Measurements from ENCODE around the gene EPHA3. TPM values are rescaled to one million over a fixed set of nuclear protein-coding genes. Genes with fewer than 3 reads are reported as not detected.

EPHA3 gene
- total and polyA plus RNA-seq, 2 of the 4 experiments (the other 2 are of a cell fraction): 0.10 to 0.18 TPM

- no peak overlapping the region for H2AFZ ChIP-seq (replicated peaks; ENCODE audit: low read length, poor library complexity)
- H2AK5ac ChIP-seq (ENCODE audit: low read depth, low read length): no peak overlapping the region
- ChIA-PET POLR2A (ENCODE audit: unreplicated experiment) (no interaction called here), CTCF (no interaction called here)
- H3K4ac ChIP-seq (ENCODE audit: low read depth, low read length): no peak overlapping the region
- no peaks in the 10 kb centered on the region for H3K36me3 ChIP-seq (ENCODE audit: control insufficient read depth, insufficient read depth, low read length)
- no TSS peak for BruUV-seq (replicated peaks)
- H3K4me2 ChIP-seq (ENCODE audit: low read depth, low read length): no peak overlapping the region
- in situ Hi-C loops (cut with MboI; ENCODE audit: low sequenced_read_pairs): no loop called here
- H4K5ac ChIP-seq (ENCODE audit: low read depth, low read length): no peak overlapping the region
- no peak overlapping the region for H3K4me3 ChIP-seq (ENCODE audit: insufficient read depth, low read depth, low read length)
- no peaks in the 10 kb centered on the region for H3K79me1 ChIP-seq (ENCODE audit: low read depth in 1 of 2, low read length in 2 of 2)
- no peak overlapping the region for H2BK120ac ChIP-seq (ENCODE audit: low read depth, low read length)
- no peaks in the 10 kb centered on the region for H3K4me1 ChIP-seq (ENCODE audit: control insufficient read depth, insufficient read depth, low read length)
- WGBS, 2 experiments (ENCODE audit: extremely low coverage in 2 of 2, insufficient read length in 1 of 2): no CpG with 5 or more reads among the region's 4 CpGs
- TF ChIP-seq POLR2A (IDR thresholded peaks at IDR 0.05; ENCODE audit: low read depth, low read length) (no peak), SMC3 (IDR thresholded peaks at IDR 0.05; ENCODE audit: low read depth, low read length) (no peak), MXI1 (IDR thresholded peaks at IDR 0.05; ENCODE audit: borderline replicate concordance, low read depth, low read length) (no peak), USF2 (IDR thresholded peaks at IDR 0.05; ENCODE audit: low read depth, low read length) (no peak), CEBPB (IDR thresholded peaks at IDR 0.05; ENCODE audit: low read depth, low read length) (no peak)
- H4K8ac ChIP-seq (ENCODE audit: low read depth in 2 of 2, low read length in 2 of 2): no peak overlapping the region
- H2BK20ac ChIP-seq (ENCODE audit: low read depth, low read length): no peak overlapping the region
- H2AK9ac ChIP-seq (replicated peaks; ENCODE audit: low read depth, low read length, poor library complexity): no peak overlapping the region
- DNase-seq: no peak
- no peaks in the 10 kb centered on the region for H3K9me1 ChIP-seq (ENCODE audit: insufficient read depth, low read length)
- dilution Hi-C loops (cut with HindIII; ENCODE audit: low sequenced_read_pairs, unreplicated experiment): no loop called here
- H4K91ac ChIP-seq (ENCODE audit: insufficient read depth, low read depth, low read length): no peak overlapping the region
- no peak overlapping the region for H3K14ac ChIP-seq (replicated peaks; ENCODE audit: low read depth, low read length)
- no peak overlapping the region for H3K9ac ChIP-seq (ENCODE audit: low read depth, low read length)
- H3K23ac ChIP-seq (ENCODE audit: low read depth, low read length): no peak overlapping the region
- H2BK15ac ChIP-seq (ENCODE audit: low read depth, low read length): no peak overlapping the region
- no peak for ATAC-seq (ENCODE audit: low read depth)
- H3K56ac ChIP-seq (ENCODE audit: extremely low read depth, insufficient read depth, low read length): no peak overlapping the region
- H4K20me1 ChIP-seq (ENCODE audit: insufficient read depth, low read length): no peaks in the 10 kb centered on the region
- H3K27me3 ChIP-seq (ENCODE audit: control insufficient read depth, insufficient read depth, low read length): no peaks in the 10 kb centered on the region
- intact Hi-C loops (cut with micrococcal nuclease): no loop called here
- H3K9me3 ChIP-seq (ENCODE audit: control insufficient read depth, insufficient read depth, low read length): no peaks in the 10 kb centered on the region
- H2BK5ac ChIP-seq (ENCODE audit: low read depth, low read length, poor library complexity, severe bottlenecking): no peak overlapping the region
- no peak overlapping the region for H3K27ac ChIP-seq (ENCODE audit: insufficient read depth, low read length)
- no peak overlapping the region for H3K18ac ChIP-seq (ENCODE audit: low read depth, low read length)
Measured at GRCh38 chr3:89490129-89490528, 382.7 kb downstream of the EPHA3 start.
